Measurements from ENCODE around the gene OVCH1.
"Not testable (repeated sequence)": the region's sequence is repeated elsewhere in the genome, so short reads cannot be mapped to it uniquely, and the experiment has no call there.

Gene OVCH1

GRCh38 chr12:29402437-29402836 lies 95.0 kb downstream of the OVCH1 start:
- DNase-seq: no peak

GRCh38 chr12:29398495-29398894 lies 99.0 kb downstream of the OVCH1 start:
- no peak for DNase-seq

- no peak for DNase-seq
Measured at GRCh38 chr12:29396774-29397173, 100.7 kb downstream of the OVCH1 start.

- DNase-seq: no peak
Measured at GRCh38 chr12:29395356-29395755, 102.1 kb downstream of the OVCH1 start.

- not testable (repeated sequence) for DNase-seq
Measured at GRCh38 chr12:29390419-29390818, 107.1 kb downstream of the OVCH1 start.

GRCh38 chr12:29389295-29389919 lies 108.1 kb downstream of the OVCH1 start:
- DNase-seq: no peak

GRCh38 chr12:29386084-29386680 lies 111.3 kb downstream of the OVCH1 start:
- DNase-seq: not testable (repeated sequence)

GRCh38 chr12:29385194-29385593 lies 112.3 kb downstream of the OVCH1 start:
- not testable (repeated sequence) for DNase-seq

GRCh38 chr12:29382251-29382650 lies 115.2 kb downstream of the OVCH1 start:
- no peak for DNase-seq

- DNase-seq: peak; percentile 98 to 99
Measured at GRCh38 chr12:29380536-29381523, 116.7 kb downstream of the OVCH1 start, which contains the start of gene ERGIC2. Gene ERGIC2 (minus strand): TSS chr12:29381172. CDS start chr12:29371633, 9,539 bp downstream.

Measured in NCI-H2081 (cell line).